H1 (cell line): ENCODE measurements around the gene SLC39A10. TPM values are rescaled to one million over a fixed set of nuclear protein-coding genes. Genes with fewer than 3 reads are reported as not detected.

Source experiments
- CTCF ChIA-PET: fragments of 300-600 bp; sonication (Branson Sonifier 250); formaldehyde crosslinking; loops from one replicate; lab custom pipeline; 2021; ENCODE audit not compliant: partially characterized antibody; lab: Charles Lee
- POLR2A ChIA-PET: fragments of 300-600 bp; sonication (Branson Sonifier 250); formaldehyde crosslinking; loops from one replicate; lab custom pipeline; 2021; ENCODE audit warnings: inconsistent platforms; ENCODE audit not compliant: partially characterized antibody; lab: Charles Lee
- DNase-seq, 2 experiments: peaks; one replicate each; pipeline versions ENCODE4 v3.0.0 to v3.0.0-alpha.2; 2010 to 2022; ENCODE audit warnings: low spot score in 2 of 2, low read depth in 1 of 2, mixed read lengths in 1 of 2
- FAIRE-seq: peaks from 2 replicates; lab custom pipeline; 2011; peaks lifted over from hg19 to GRCh38; lab: Jason Lieb, UNC
- H2AFZ ChIP-seq: 2 replicates; pipeline ENCODE4 v1.8.1; 2012; ENCODE audit warnings: low read length, inconsistent platforms
- H2AK5ac ChIP-seq: 2 replicates; pipeline ENCODE4 v1.6.1; 2013; ENCODE audit warnings: low read depth, low read length
- H2BK120ac ChIP-seq: replicated peaks from 2 replicates; pipeline ENCODE3; 2013; ENCODE audit warnings: low read depth, low read length, inconsistent platforms
- H2BK12ac ChIP-seq: 2 replicates; pipeline ENCODE4 v1.6.1; 2013; ENCODE audit warnings: low read depth, low read length
- H2BK15ac ChIP-seq: 2 replicates; pipeline ENCODE4 v1.6.1; 2013; ENCODE audit warnings: low read length
- H2BK20ac ChIP-seq: 2 replicates; pipeline ENCODE4 v1.6.1; 2013; ENCODE audit warnings: low read length
- H2BK5ac ChIP-seq: 2 replicates; pipeline ENCODE4 v1.6.1; 2013; ENCODE audit warnings: low read depth, low read length
- H3K14ac ChIP-seq: 2 replicates; pipeline ENCODE4 v1.6.1; 2013; ENCODE audit warnings: inconsistent platforms; ENCODE audit not compliant: insufficient read length
- H3K18ac ChIP-seq: 2 replicates; pipeline ENCODE4 v1.6.1; 2013; ENCODE audit warnings: low read length; ENCODE audit errors: extremely low read depth
- H3K23ac ChIP-seq: 2 replicates; pipeline ENCODE4 v1.6.1; 2013; ENCODE audit warnings: inconsistent platforms; ENCODE audit not compliant: insufficient read length
- H3K23me2 ChIP-seq: 2 replicates; pipeline ENCODE4 v1.6.1; 2013; ENCODE audit warnings: low read depth, low read length
- H3K27ac ChIP-seq: 2 replicates; pipeline ENCODE4 v1.6.1; 2011; ENCODE audit warnings: low read depth, low read length, inconsistent platforms
- H3K27me3 ChIP-seq, 4 experiments: replicated peaks in 1 of 4; 1 replicate in 1 of 4; 2 replicates in 3 of 4; pipeline versions ENCODE4 v1.6.1 to v1.8.1; 2011 to 2013; ENCODE audit warnings: low read length in 3 of 4, mild to moderate bottlenecking in 3 of 4, inconsistent platforms in 2 of 4, mixed read lengths in 2 of 4, moderate library complexity in 1 of 4; ENCODE audit not compliant: control insufficient read depth in 3 of 4, insufficient read depth in 3 of 4; ENCODE audit errors: extremely low read depth in 1 of 4
- H3K36me3 ChIP-seq, 4 experiments: 2 replicates each; pipeline versions ENCODE4 v1.6.1 to v1.8.1; 2011 to 2013; ENCODE audit warnings: mild to moderate bottlenecking in 4 of 4, low read length in 3 of 4, moderate library complexity in 2 of 4, control low read depth in 1 of 4, inconsistent platforms in 1 of 4; ENCODE audit not compliant: insufficient read depth in 4 of 4, control insufficient read depth in 2 of 4
- H3K4ac ChIP-seq: replicated peaks from 2 replicates; pipeline ENCODE3; 2013; ENCODE audit warnings: low read length, low read depth, mixed read lengths, inconsistent platforms; ENCODE audit not compliant: insufficient read length
- H3K4me1 ChIP-seq, 4 experiments: replicated peaks in 1 of 4; 1 replicate in 1 of 4; 2 replicates in 3 of 4; pipeline versions ENCODE4 v1.6.1 to v1.8.1; 2011 to 2013; ENCODE audit warnings: low read length in 3 of 4, inconsistent platforms in 2 of 4, mixed read lengths in 1 of 4; ENCODE audit not compliant: insufficient read depth in 4 of 4, control insufficient read depth in 3 of 4
- H3K4me2 ChIP-seq, 2 experiments: 2 replicates each; pipeline versions ENCODE4 v1.6.1 to v1.8.1; 2011 to 2013; ENCODE audit warnings: low read depth in 2 of 2, low read length in 2 of 2, control low read depth in 1 of 2, inconsistent platforms in 1 of 2, mild to moderate bottlenecking in 1 of 2; ENCODE audit not compliant: insufficient read depth in 1 of 2
- H3K4me3 ChIP-seq, 4 experiments: fragments of 200-600, 300-600 bp in 1 of 4; sonication (generic), shearing (Covaris generic), sonication (Bioruptor Twin) in 1 of 4; 2 replicates each; pipeline versions ENCODE4 v1.5.1 to v1.8.1; 2011 to 2016; ENCODE audit warnings: low read length in 4 of 4, low read depth in 3 of 4, control low read depth in 2 of 4, inconsistent platforms in 2 of 4, mild to moderate bottlenecking in 2 of 4, mixed read lengths in 1 of 4, moderate library complexity in 1 of 4; ENCODE audit not compliant: insufficient read depth in 2 of 4; ENCODE audit errors: extremely low read depth in 1 of 4
- H3K56ac ChIP-seq: replicated peaks from 2 replicates; pipeline ENCODE3; 2013; ENCODE audit warnings: low read depth, mild to moderate bottlenecking, mixed read lengths, low read length, inconsistent platforms; ENCODE audit not compliant: insufficient read length
- H3K79me1 ChIP-seq: 2 replicates; pipeline ENCODE4 v1.6.1; 2013; ENCODE audit warnings: low read depth, low read length, control low read depth
- H3K79me2 ChIP-seq, 2 experiments: 2 replicates each; pipeline versions ENCODE4 v1.6.1 to v1.8.1; 2012 to 2013; ENCODE audit warnings: low read length in 2 of 2, mild to moderate bottlenecking in 2 of 2, inconsistent platforms in 1 of 2; ENCODE audit not compliant: insufficient read depth in 2 of 2, control insufficient read depth in 1 of 2
- H3K9ac ChIP-seq, 4 experiments: replicated peaks in 1 of 4; 1 replicate in 1 of 4; 2 replicates in 3 of 4; pipeline versions ENCODE4 v1.6.1 to v1.8.1; 2011 to 2013; ENCODE audit warnings: low read depth in 3 of 4, low read length in 3 of 4, control low read depth in 2 of 4, mild to moderate bottlenecking in 2 of 4, moderate library complexity in 2 of 4, inconsistent platforms in 1 of 4; ENCODE audit errors: extremely low read depth in 1 of 4
- H3K9me3 ChIP-seq, 2 experiments: 2 replicates each; pipeline versions ENCODE4 v1.6.1 to v1.8.1; 2012 to 2013; ENCODE audit warnings: mild to moderate bottlenecking in 2 of 2, moderate library complexity in 2 of 2, control low read depth in 1 of 2, inconsistent platforms in 1 of 2, low read depth in 1 of 2, low read length in 1 of 2, mixed read lengths in 1 of 2; ENCODE audit not compliant: insufficient read depth in 2 of 2
- H4K20me1 ChIP-seq, 2 experiments: replicated peaks in 1 of 2; 2 replicates each; pipeline versions ENCODE3 to v1.8.1; 2011 to 2013; ENCODE audit warnings: inconsistent platforms in 2 of 2, low read length in 2 of 2, mild to moderate bottlenecking in 1 of 2; ENCODE audit not compliant: insufficient read depth in 2 of 2, control insufficient read depth in 1 of 2
- H4K5ac ChIP-seq: 2 replicates; pipeline ENCODE4 v1.6.1; 2013; ENCODE audit warnings: low read length, low read depth, mixed read lengths, inconsistent platforms; ENCODE audit not compliant: insufficient read length
- H4K8ac ChIP-seq: 2 replicates; pipeline ENCODE4 v1.8.0; 2013; ENCODE audit warnings: mild to moderate bottlenecking, moderate library complexity, low read length, inconsistent platforms; ENCODE audit not compliant: insufficient read depth; ENCODE audit errors: extremely low read depth
- H4K91ac ChIP-seq: replicated peaks from 2 replicates; pipeline ENCODE3; 2013; ENCODE audit warnings: low read length, mixed read lengths, inconsistent platforms; ENCODE audit not compliant: insufficient read length
- ASH2L ChIP-seq: fragments of 200-600, 300-600 bp; sonication (generic); IDR thresholded peaks from one replicate; pipeline ENCODE4 v1.7.1; 2017; ENCODE audit warnings: low read length
- CBX5 ChIP-seq: fragments of 300-800, 300-1000 bp; sonication (generic); IDR thresholded peaks from 2 replicates; pipeline ENCODE4 v1.7.1; 2016; ENCODE audit warnings: antibody characterized with exemption, low read length, low read depth
- CEBPB ChIP-seq: IDR thresholded peaks from 2 replicates; pipeline ENCODE4 v1.6.1; 2012; ENCODE audit warnings: low read depth, low read length
- EGR1 ChIP-seq: IDR thresholded peaks from 2 replicates; pipeline ENCODE4 v1.6.1; 2011; ENCODE audit warnings: low read depth, low read length, borderline replicate concordance
- WGBS, 2 experiments: shearing (Covaris generic) in 1 of 2; methylation state at CpG; one replicate each; pipeline versions ENCODE4 v1.1.6 to v1.1.7; 2013 to 2015; ENCODE audit warnings: low lambda C conversion rate in 2 of 2, mixed read lengths in 2 of 2, inconsistent platforms in 1 of 2, low coverage in 1 of 2, missing lambda C conversion rate in 1 of 2; ENCODE audit not compliant: insufficient replicate concordance in 2 of 2, insufficient coverage in 1 of 2, insufficient read length in 1 of 2; ENCODE audit errors: extremely low coverage in 1 of 2, missing lambda C conversion rate in 1 of 2; 5-methylcytosine and 5-hydroxymethylcytosine counted together
- polyA plus RNA-seq, 7 experiments: library from polyadenylated mRNA; depleted of rRNA in 3 of 7; stranded (reverse) in 5 of 7; unstranded in 2 of 7; fragments of >200 nt in 5 of 7; fragments of 200-250 nt in 2 of 7; gene quantifications; 1 replicate in 5 of 7; 2 replicates in 1 of 7; 4 replicates in 1 of 7; pipeline versions ENCODE4 v1.2.1 to v1.2.3, GENCODE V29; 2011 to 2013; ENCODE audit warnings: missing spikeins in 2 of 7, mixed read lengths in 2 of 7
- total RNA-seq: library from RNA; stranded (reverse); fragmentation: NEBNext Ultra II Directional; extraction: Animal tissue kit (Norgen Biotek cat#: 25700); gene quantifications from 2 replicates; pipeline ENCODE4 v1.2.1, GENCODE V29; 2021

The SLC39A10 gene
- total and polyA plus RNA-seq, 2 of the 8 experiments (the other 6 are each of a cell fraction or from before 2014, with no cell fraction given), result 68.1 to 234 TPM

GRCh38 chr2:195642679-195643068 is 14.4 kb upstream of the SLC39A10 start:
- no peak overlapping the region for H3K4me3 ChIP-seq
- FAIRE-seq, result no peak
- WGBS, 2 experiments, result 53% methylated on average over 1 of the region's 1 CpG; no CpG with 5 or more reads in 1 of the 2 experiments

More at GRCh38 chr2:195642679-195643068, 14.4 kb upstream of the SLC39A10 start:
- Histone ChIP-seq H3K14ac (no peak overlapping the region), H3K27me3 (no peaks in the 10 kb centered on the region), H2BK15ac (no peak overlapping the region; the same call in 1 of the 2 replicates), H3K56ac (no peak overlapping the region), H3K79me2 (peaks cover 0 to 4% of the 10 kb centered on the region in 2 experiments; a peak in 2 of 4 replicates), H2BK12ac (no peak overlapping the region), H3K27ac (no peak overlapping the region), H3K23me2 (no peaks in the 10 kb centered on the region), H3K9me3 (no peaks in the 10 kb centered on the region), H3K36me3 (no peaks in the 10 kb centered on the region), H3K4ac (no peak overlapping the region), H3K4me1 (peaks cover 0 to 17% (median 11%) of the 10 kb centered on the region in 4 experiments; a peak in 4 of 7 replicates), H2BK20ac (no peak overlapping the region), H4K5ac (no peak overlapping the region), H3K18ac (no peak overlapping the region), H2BK120ac (no peak overlapping the region), H3K79me1 (no peaks in the 10 kb centered on the region), H3K23ac (no peak overlapping the region), H4K8ac (no peak overlapping the region), H4K91ac (no peak overlapping the region), H2AFZ (no peak overlapping the region), H2BK5ac (no peak overlapping the region), H3K9ac (no peak overlapping the region), H3K4me2 (no peak overlapping the region), H2AK5ac (no peak overlapping the region), H4K20me1 (no peaks in the 10 kb centered on the region)
- CTCF ChIA-PET, result interaction anchor here (1.2 to 1.5 kb wide), 2 partner anchors 30 to 66 kb away, joined by 3 read pairs; no protein-coding TSS in a partner anchor
- DNase-seq, result no peak
- TF ChIP-seq CEBPB, result no peak
- no peak for TF ChIP-seq ASH2L
- TF ChIP-seq CBX5, result no peak
- TF ChIP-seq EGR1, result no peak
- POLR2A ChIA-PET, result interaction anchor here (1.2 to 1.4 kb wide), 3 partner anchors 14 to 57 kb away, joined by 3 to 5 read pairs (median 3); partner anchors contain the start of gene SLC39A10
